ENCODE data around the gene FSHR.

The FSHR gene

DNA sequence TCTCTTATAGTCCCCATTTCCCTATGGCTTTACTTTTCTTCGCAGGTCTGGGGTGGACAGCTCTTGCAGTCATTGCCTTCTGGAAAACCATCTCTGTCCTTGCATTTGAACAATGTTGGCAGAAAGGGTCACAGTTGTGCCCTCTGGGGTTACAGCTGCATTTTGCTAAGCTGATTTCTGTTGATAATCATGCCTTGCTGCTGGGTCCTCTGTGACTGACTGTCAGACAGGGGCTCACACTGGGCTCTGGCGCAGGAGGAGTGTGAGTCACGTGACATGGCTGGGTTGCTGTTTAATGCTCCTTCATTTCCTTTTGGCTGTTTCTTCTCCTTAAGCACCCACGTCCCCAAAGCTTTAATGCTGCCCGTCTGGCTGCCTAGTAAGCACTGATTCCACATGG is 202.2 kb downstream of the FSHR start:
- no peaks in the 10 kb centered on the region for H3F3A ChIP-seq (ENCODE audit: low read depth)
- TF ChIP-seq, protein P1, sequence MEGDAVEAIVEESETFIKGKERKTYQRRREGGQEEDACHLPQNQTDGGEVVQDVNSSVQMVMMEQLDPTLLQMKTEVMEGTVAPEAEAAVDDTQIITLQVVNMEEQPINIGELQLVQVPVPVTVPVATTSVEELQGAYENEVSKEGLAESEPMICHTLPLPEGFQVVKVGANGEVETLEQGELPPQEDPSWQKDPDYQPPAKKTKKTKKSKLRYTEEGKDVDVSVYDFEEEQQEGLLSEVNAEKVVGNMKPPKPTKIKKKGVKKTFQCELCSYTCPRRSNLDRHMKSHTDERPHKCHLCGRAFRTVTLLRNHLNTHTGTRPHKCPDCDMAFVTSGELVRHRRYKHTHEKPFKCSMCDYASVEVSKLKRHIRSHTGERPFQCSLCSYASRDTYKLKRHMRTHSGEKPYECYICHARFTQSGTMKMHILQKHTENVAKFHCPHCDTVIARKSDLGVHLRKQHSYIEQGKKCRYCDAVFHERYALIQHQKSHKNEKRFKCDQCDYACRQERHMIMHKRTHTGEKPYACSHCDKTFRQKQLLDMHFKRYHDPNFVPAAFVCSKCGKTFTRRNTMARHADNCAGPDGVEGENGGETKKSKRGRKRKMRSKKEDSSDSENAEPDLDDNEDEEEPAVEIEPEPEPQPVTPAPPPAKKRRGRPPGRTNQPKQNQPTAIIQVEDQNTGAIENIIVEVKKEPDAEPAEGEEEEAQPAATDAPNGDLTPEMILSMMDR (conservative IDR thresholded peaks at IDR 0.05; ENCODE audit: low read length): no peak
- TF ChIP-seq EZH2phosphoT487 (IDR thresholded peaks at IDR 0.05; ENCODE audit: borderline replicate concordance): no peak
- no peak overlapping the region for H2AFZ ChIP-seq (ENCODE audit: low read length)

DNA sequence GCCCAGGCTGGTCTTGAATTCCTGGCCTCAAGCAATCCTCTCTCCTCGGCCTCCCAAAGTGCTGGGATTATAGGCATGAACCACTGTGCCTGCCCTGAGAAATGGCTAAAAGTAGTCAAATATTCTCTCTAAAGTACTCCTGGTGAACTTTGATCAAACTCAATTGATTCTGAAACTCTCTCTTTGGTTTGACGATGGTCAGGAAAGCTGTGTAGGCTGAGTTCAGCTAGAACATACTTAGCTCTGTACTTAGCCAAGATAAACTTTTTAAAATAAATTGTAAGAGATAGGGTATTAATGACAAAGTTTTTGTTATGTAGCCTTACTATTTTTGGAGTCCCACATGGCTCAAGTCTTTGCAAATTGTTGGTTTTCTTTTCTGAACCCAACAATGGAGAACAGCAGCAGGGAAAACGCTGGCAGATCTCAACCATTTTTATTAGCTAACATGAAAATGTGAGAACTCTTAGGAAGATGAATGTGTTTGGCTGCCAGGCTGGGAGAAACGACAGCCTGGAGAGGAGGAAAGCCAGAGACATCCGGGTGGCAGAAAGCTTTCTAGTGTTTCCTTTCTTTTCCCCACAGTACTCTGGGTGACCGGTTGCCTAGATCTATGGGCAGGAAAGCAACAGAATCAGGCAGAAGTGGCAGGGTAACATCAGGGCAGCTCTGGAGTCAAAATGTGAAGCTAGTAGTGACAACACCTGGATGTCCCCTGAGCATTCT is 205.8 kb downstream of the FSHR start:
- H3F3A ChIP-seq (ENCODE audit: low read depth): no peaks in the 10 kb centered on the region
- H3K4me1 ChIP-seq (ENCODE audit: insufficient read depth, low read length, poor library complexity, severe bottlenecking): no peaks in the 10 kb centered on the region
- no peaks in the 10 kb centered on the region for H3K9me3 ChIP-seq (ENCODE audit: insufficient read depth, low read depth, low read length)
- TF ChIP-seq EZH2phosphoT487 (IDR thresholded peaks at IDR 0.05; ENCODE audit: borderline replicate concordance): no peak
- TF ChIP-seq, protein P1 (conservative IDR thresholded peaks at IDR 0.05; ENCODE audit: low read length): no peak
- H3K9ac ChIP-seq (ENCODE audit: low read depth, low read length, poor library complexity, severe bottlenecking): no peak overlapping the region
- no peak overlapping the region for H3K4me2 ChIP-seq (ENCODE audit: low read depth, low read length, poor library complexity, severe bottlenecking)
- H3K4me3 ChIP-seq (ENCODE audit: low read length, poor library complexity, severe bottlenecking): no peak overlapping the region
- no peaks in the 10 kb centered on the region for H3K27me3 ChIP-seq (ENCODE audit: insufficient read depth, low read length, poor library complexity, severe bottlenecking)
- H4K20me1 ChIP-seq (ENCODE audit: insufficient read depth, low read length, poor library complexity, severe bottlenecking): no peaks in the 10 kb centered on the region
- no peaks in the 10 kb centered on the region for H3K36me3 ChIP-seq (ENCODE audit: insufficient read depth, low read length)
- no peak overlapping the region for H2AFZ ChIP-seq (ENCODE audit: low read length)
- H3K79me2 ChIP-seq (ENCODE audit: insufficient read depth, low read length): no peaks in the 10 kb centered on the region
- no peaks in the 10 kb centered on the region for H3K9me2 ChIP-seq (replicated peaks; ENCODE audit: low read depth, low read length)

More for the DNA sequence above, 202.2 kb downstream of the FSHR start:
- H3K4me1 ChIP-seq (ENCODE audit: insufficient read depth, low read length, poor library complexity, severe bottlenecking): no peaks in the 10 kb centered on the region
- H3K4me2 ChIP-seq (ENCODE audit: low read depth, low read length, poor library complexity, severe bottlenecking): no peak overlapping the region
- H3K9ac ChIP-seq (ENCODE audit: low read depth, low read length, poor library complexity, severe bottlenecking): no peak overlapping the region
- no peaks in the 10 kb centered on the region for H4K20me1 ChIP-seq (ENCODE audit: insufficient read depth, low read length, poor library complexity, severe bottlenecking)
- no peaks in the 10 kb centered on the region for H3K79me2 ChIP-seq (ENCODE audit: insufficient read depth, low read length)
- H3K9me3 ChIP-seq (ENCODE audit: insufficient read depth, low read depth, low read length): no peaks in the 10 kb centered on the region
- no peak overlapping the region for H3K4me3 ChIP-seq (ENCODE audit: low read length, poor library complexity, severe bottlenecking)
- H3K27me3 ChIP-seq (ENCODE audit: insufficient read depth, low read length, poor library complexity, severe bottlenecking): no peaks in the 10 kb centered on the region
- H3K9me2 ChIP-seq (replicated peaks; ENCODE audit: low read depth, low read length): no peaks in the 10 kb centered on the region
- H3K36me3 ChIP-seq (ENCODE audit: insufficient read depth, low read length): no peaks in the 10 kb centered on the region

DNA sequence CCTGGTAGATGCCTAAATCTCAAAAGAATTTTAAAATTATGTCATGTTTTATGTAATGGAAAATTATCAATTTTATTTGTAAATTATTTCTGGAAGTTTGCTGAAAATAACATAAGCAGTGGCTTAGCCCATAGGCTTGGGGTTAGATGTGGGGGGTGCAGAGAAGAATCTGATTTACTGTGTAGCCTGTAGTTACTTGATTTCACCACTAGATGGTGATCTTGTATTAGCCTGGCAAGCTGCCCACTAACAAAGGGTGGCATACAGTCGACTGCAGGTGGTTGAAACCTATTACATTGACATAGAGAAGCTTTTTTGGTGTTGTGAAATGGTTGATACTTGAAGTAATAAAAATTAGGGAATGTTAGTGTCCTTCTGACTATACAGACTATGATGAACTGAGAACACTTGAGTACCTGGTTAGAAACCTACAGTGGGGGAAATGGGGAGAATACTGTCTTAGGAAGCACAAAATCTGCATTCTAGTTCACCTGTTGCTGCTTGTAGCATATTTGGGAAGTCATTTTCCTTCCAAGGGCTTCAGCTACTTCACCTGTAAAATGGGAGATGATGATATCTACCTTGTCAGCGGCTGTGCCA is 207.8 kb downstream of the FSHR start:
- Histone ChIP-seq H3K36me3 (ENCODE audit: insufficient read depth, low read length) (no peaks in the 10 kb centered on the region), H3K79me2 (ENCODE audit: insufficient read depth, low read length) (no peaks in the 10 kb centered on the region), H4K20me1 (ENCODE audit: insufficient read depth, low read length, poor library complexity, severe bottlenecking) (no peaks in the 10 kb centered on the region), H3K4me1 (ENCODE audit: insufficient read depth, low read length, poor library complexity, severe bottlenecking) (no peaks in the 10 kb centered on the region), H2AFZ (ENCODE audit: low read length) (no peak overlapping the region), H3K27me3 (ENCODE audit: insufficient read depth, low read length, poor library complexity, severe bottlenecking) (no peaks in the 10 kb centered on the region), H3K9me2 (replicated peaks; ENCODE audit: low read depth, low read length) (no peaks in the 10 kb centered on the region), H3K4me2 (ENCODE audit: low read depth, low read length, poor library complexity, severe bottlenecking) (no peak overlapping the region), H3K9me3 (ENCODE audit: insufficient read depth, low read depth, low read length) (no peaks in the 10 kb centered on the region), H3K4me3 (ENCODE audit: low read length, poor library complexity, severe bottlenecking) (no peak overlapping the region), H3F3A (ENCODE audit: low read depth) (no peaks in the 10 kb centered on the region), H3K9ac (ENCODE audit: low read depth, low read length, poor library complexity, severe bottlenecking) (no peak overlapping the region)
- TF ChIP-seq, protein P1 (conservative IDR thresholded peaks at IDR 0.05; ENCODE audit: low read length): peak; percentile 97
- TF ChIP-seq EZH2phosphoT487 (IDR thresholded peaks at IDR 0.05; ENCODE audit: borderline replicate concordance): no peak
